ENCODE results near the gene MAP2K4.

Gene MAP2K4

DNA sequence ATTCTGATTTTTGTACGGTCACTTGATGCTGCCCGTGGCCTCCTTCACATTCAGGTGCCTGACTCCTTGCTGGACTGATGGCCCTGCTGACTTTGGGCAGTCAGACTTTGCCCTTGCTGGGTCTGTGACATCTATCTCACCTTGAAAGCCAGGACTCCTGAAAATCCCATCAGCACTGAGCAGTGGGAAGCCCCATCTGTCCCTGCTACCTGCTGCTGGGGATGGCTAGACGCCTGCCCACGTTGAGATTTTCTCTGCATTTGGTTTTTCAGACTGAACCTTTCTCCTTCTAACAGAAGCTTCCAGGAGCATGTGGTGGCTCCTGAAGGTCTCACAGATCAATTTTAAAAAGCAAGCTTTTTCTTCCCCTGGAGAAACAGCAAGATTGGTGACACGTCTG, 13.2 kb upstream of the MAP2K4 start:
- Mint-ChIP-seq H3K4me3 (no peak overlapping the region), H3K4me1 (peaks cover 2% of the 10 kb centered on the region), H3K36me3 (no peaks in the 10 kb centered on the region), H3K27me3 (peaks cover 16% of the 10 kb centered on the region), H3K27ac (no peak overlapping the region), H3K9me3 (no peaks in the 10 kb centered on the region)
- no peak for DNase-seq
- CTCF ChIA-PET: interaction anchor here (1.0 kb wide), 1 partner anchor 24 kb away, joined by 3 read pairs; no protein-coding TSS in a partner anchor

DNA sequence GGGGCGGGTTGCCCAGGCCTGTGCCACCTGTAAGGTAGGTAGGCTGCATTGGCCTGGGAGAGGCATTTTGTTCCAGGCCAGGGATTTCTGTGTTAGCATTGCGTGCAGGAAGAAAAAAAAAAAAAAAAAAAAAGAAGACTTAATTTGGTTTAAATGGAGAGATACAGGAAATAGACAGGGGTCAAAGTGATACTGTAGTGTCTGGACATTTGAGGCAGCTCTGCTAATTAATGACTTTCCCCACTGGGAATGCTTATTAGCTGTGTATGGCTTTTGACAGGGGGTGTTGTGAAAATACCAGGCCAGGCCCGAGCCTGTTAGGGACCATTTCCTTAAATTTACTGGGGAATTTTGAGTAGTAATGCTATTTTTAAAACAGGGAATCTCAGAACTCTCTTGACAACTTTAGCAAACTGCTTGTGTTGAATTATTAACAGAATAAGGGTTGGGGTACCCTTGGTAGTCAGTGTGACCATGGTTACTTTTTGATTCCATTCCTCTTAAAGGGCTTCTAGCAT, 1.0 kb downstream of the MAP2K4 start:
- peaks cover 5% of the 10 kb centered on the region for H3K27me3 Mint-ChIP-seq
- H3K27ac Mint-ChIP-seq: peak overlapping the region; percentile 80
- no peaks in the 10 kb centered on the region for H3K9me3 Mint-ChIP-seq
- peaks cover 42% of the 10 kb centered on the region for H3K4me1 Mint-ChIP-seq
- no peak for DNase-seq
- peak overlapping the region; percentile 77 for H3K4me3 Mint-ChIP-seq
- CTCF ChIA-PET: interaction anchor here (1.3 kb wide), 1 partner anchor 24 kb away, joined by 3 read pairs; the partner anchor contains the start of gene ZNF18
- H3K36me3 Mint-ChIP-seq: peaks cover 11% of the 10 kb centered on the region

DNA sequence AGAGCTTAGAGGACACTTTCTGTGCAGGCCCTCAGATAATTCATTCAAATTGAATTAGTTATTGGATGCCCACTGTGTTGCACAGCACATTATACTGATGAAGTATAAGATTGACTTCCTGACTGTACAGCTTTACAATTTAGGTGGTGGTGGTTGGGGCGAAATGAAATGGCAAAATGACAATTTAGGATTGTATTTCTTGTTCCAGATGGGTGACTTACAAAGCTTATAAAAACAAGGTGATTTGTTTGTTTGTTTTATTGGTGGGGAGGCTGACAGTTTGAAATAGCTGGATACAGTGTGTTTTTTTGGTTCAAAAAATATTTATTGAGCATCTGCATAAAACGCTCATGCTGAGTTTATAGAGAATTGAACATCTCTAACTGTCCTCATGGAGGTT, 1.6 kb downstream of the MAP2K4 start:
- H3K9me3 Mint-ChIP-seq: no peaks in the 10 kb centered on the region
- DNase-seq: no peak
- peaks cover 14% of the 10 kb centered on the region for H3K36me3 Mint-ChIP-seq
- peaks cover 42% of the 10 kb centered on the region for H3K4me1 Mint-ChIP-seq
- H3K27me3 Mint-ChIP-seq: peaks cover 5% of the 10 kb centered on the region
- H3K27ac Mint-ChIP-seq: no peak overlapping the region
- H3K4me3 Mint-ChIP-seq: peak overlapping the region; percentile 77
- CTCF ChIA-PET: interaction anchor here (1.3 kb wide), 1 partner anchor 25 kb away, joined by 3 read pairs; the partner anchor contains the start of gene ZNF18

DNA sequence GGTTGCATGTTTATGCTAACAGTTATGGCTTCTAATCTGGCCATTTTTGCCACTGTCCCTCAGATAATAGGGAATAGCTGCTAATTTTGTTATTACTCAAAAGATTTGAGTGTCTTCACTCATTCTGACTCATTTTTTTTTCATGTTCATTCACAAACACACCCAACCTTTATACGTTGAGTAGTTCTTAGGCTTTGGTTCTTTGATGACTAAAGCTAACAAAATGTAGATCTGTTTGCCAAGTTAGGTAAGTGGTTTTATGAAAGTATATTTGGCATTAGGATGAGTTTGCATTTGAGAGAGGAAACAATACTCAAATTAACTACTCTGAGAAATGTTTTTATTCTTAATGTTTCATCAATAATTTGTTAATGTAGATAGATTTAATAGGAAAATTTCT, 3.6 kb downstream of the MAP2K4 start:
- DNase-seq: no peak
- CTCF ChIA-PET: no interaction called here
- no peak overlapping the region for H3K27ac Mint-ChIP-seq
- no peak overlapping the region for H3K4me3 Mint-ChIP-seq
- H3K9me3 Mint-ChIP-seq: no peaks in the 10 kb centered on the region
- peaks cover 42% of the 10 kb centered on the region for H3K4me1 Mint-ChIP-seq
- H3K36me3 Mint-ChIP-seq: peaks cover 15% of the 10 kb centered on the region
- peaks cover 5% of the 10 kb centered on the region for H3K27me3 Mint-ChIP-seq

DNA sequence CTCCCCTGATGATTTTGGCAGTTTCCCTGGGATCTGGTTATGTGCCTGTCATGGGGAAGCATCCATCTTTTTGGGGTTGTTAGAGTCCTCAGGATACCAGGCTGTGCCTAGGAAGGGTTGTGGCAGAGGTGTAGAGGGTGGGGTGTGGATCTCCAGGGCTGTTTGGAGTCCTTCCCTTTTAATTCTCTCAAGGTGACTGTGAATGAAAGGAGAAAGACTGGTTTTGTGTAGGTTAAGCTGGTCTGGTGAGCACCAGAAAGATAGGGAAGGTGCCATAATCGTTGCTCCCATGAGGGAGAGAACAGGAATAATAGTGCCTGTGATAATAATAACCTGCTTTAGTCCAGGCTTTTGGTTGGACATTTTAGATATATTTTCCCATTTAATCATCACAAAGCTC, 7.0 kb downstream of the MAP2K4 start:
- Mint-ChIP-seq H3K4me1 (peaks cover 28% of the 10 kb centered on the region), H3K36me3 (peaks cover 19% of the 10 kb centered on the region), H3K9me3 (no peaks in the 10 kb centered on the region), H3K27me3 (no peaks in the 10 kb centered on the region), H3K4me3 (no peak overlapping the region), H3K27ac (no peak overlapping the region)
- DNase-seq: no peak
- CTCF ChIA-PET: interaction anchor here (1.0 kb wide), 1 partner anchor 16 kb away, joined by 3 read pairs; no protein-coding TSS in a partner anchor

DNA sequence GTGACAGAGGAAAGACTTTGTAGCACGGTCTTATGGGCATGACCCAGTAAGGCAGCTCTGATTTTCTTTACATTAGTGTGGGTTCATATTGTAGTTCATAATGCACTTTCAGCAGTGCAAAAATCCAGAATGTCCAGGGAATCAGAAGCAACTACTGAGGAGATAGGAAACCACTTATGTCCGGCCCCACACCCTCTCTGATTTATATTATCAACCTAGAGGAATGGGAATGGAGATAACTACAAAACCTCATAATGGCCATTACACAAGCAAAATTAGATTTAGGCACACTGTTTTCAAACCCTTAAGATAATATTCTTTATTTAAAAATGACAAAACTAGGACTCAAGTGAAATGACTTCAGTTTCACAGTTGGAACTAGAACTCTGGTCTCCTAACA, 7.9 kb downstream of the MAP2K4 start:
- Mint-ChIP-seq H3K9me3 (no peaks in the 10 kb centered on the region), H3K27me3 (no peaks in the 10 kb centered on the region), H3K4me3 (no peak overlapping the region), H3K27ac (no peak overlapping the region), H3K4me1 (peaks cover 19% of the 10 kb centered on the region), H3K36me3 (peaks cover 19% of the 10 kb centered on the region)
- no peak for DNase-seq
- CTCF ChIA-PET: no interaction called here

DNA sequence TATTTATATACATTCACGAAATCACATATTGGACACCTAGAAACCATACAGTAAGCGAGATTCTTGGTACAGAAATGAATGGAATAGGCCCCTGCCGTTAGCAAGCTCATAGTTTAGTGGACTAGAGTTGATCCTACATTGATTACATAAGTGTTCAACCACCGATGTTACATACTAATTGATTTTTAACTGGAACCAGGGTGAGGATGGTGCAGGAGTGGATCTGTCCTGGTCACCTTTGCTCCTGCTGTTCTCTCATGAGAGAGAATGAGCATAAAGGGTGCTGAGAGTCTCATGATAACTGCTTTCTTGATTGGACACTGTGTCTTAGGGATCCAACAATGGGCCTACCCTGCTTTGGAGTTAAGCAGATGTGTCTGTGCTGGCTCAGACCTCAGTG, 13.9 kb downstream of the MAP2K4 start:
- Mint-ChIP-seq H3K4me3 (no peak overlapping the region), H3K36me3 (peaks cover 16% of the 10 kb centered on the region), H3K27me3 (no peaks in the 10 kb centered on the region), H3K27ac (no peak overlapping the region), H3K4me1 (peaks cover 3% of the 10 kb centered on the region), H3K9me3 (no peaks in the 10 kb centered on the region)
- DNase-seq: no peak
- CTCF ChIA-PET: no interaction called here

DNA sequence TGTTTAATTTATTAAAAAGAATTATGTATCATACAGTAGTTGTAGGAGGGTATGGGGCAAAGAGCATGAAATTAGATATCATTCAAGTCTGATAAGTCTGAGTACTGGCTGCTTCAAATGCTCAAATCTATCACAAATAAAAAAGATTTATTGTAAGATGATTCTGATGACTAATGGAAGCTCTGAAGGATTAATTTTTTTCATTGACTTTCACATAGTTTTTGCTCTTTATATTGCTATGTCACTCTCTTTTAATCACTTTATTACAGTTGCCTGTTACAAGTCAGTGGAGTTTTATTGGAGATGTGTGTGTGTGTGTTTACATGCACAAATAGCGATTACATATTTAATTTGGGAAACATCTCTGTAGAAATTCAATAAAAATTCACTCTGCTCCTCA, 15.0 kb downstream of the MAP2K4 start:
- Mint-ChIP-seq H3K36me3 (peaks cover 15% of the 10 kb centered on the region), H3K27me3 (no peaks in the 10 kb centered on the region), H3K9me3 (no peaks in the 10 kb centered on the region), H3K4me3 (no peak overlapping the region), H3K27ac (no peak overlapping the region), H3K4me1 (peaks cover 3% of the 10 kb centered on the region)
- no peak for DNase-seq
- CTCF ChIA-PET: no interaction called here

DNA sequence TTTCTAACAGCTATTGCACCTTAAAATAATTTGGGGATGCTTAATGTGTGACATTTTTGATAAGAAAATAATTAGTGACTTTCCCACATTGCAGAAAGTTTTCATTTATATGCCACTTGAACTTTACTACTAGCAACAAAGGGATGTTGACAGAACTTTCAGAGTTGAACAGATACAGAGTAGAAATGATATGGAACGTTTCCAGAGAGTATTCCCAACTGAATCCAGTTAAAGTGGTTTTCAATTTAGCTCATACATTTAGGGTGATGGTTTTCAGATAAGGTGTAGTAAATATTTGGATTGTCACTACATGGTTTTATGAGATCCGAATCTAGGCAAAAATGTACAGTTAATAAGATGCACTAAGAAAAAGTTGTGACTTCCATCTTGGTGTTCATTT, 17.3 kb downstream of the MAP2K4 start:
- CTCF ChIA-PET: no interaction called here
- no peaks in the 10 kb centered on the region for H3K27me3 Mint-ChIP-seq
- H3K4me3 Mint-ChIP-seq: no peak overlapping the region
- no peak overlapping the region for H3K27ac Mint-ChIP-seq
- H3K9me3 Mint-ChIP-seq: no peaks in the 10 kb centered on the region
- H3K4me1 Mint-ChIP-seq: peaks cover 7% of the 10 kb centered on the region
- DNase-seq: no peak
- H3K36me3 Mint-ChIP-seq: peaks cover 20% of the 10 kb centered on the region

DNA sequence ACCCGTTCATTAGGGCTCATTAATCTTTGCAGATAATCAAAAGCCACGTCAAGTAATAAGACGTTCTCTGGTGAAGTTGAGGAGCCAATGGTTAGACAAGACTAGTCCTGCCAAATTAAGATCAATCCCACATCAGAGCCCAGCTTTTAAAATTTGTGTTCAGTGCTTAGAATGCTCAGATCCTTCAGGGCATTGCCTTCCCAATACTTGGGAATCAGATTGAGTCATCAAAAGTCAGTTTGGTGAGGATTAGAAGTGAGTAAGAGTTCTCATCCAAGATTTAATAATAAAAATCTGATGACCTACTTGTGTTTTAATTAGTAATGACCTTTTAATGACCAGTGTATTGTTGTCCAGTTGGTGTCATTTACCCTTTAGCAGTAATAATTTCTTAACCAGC, 19.8 kb downstream of the MAP2K4 start:
- CTCF ChIA-PET: no interaction called here
- no peaks in the 10 kb centered on the region for H3K27me3 Mint-ChIP-seq
- H3K27ac Mint-ChIP-seq: no peak overlapping the region
- no peaks in the 10 kb centered on the region for H3K9me3 Mint-ChIP-seq
- DNase-seq: no peak
- peaks cover 7% of the 10 kb centered on the region for H3K4me1 Mint-ChIP-seq
- H3K4me3 Mint-ChIP-seq: no peak overlapping the region
- H3K36me3 Mint-ChIP-seq: peaks cover 13% of the 10 kb centered on the region

DNA sequence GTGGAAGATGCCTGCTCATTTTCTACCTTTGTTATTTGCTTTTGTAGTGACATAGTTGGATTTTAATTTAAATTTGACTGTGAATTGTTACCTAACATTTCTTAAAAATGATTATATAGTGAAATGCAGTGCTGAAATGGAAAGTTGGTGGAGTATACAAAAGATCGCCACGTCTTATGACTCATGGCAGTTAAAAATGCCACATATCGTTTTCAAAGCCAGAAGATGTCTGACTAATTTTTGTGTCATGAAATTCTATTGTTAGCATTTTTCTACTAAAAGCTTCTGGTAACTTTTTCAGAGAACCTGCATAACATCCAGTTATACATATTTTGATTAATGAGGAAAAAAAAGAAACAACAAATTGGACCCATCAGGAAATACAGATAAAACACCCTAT, 20.6 kb downstream of the MAP2K4 start:
- peaks cover 7% of the 10 kb centered on the region for H3K4me1 Mint-ChIP-seq
- DNase-seq: no peak
- H3K27me3 Mint-ChIP-seq: no peaks in the 10 kb centered on the region
- no peaks in the 10 kb centered on the region for H3K9me3 Mint-ChIP-seq
- CTCF ChIA-PET: no interaction called here
- H3K27ac Mint-ChIP-seq: no peak overlapping the region
- H3K36me3 Mint-ChIP-seq: peaks cover 13% of the 10 kb centered on the region
- H3K4me3 Mint-ChIP-seq: no peak overlapping the region

DNA sequence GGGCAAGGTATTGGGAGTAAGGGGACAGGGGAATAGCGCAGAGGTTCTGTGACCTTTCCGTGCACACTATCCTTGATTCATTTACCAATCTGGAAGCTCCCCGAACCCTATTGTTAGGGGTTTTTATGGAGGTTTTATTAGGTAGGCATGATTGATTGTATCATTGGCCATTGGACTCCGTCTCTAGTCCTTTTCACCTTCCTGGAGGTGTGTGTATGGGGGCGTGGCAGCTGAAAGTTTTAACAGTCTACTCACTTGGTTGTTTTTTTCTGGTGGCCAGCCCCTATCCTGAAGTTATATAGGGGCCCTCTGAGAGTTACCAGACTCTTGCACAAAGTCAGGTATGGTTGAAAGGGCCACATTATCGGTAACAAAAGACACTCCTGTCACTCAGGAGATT, 23.0 kb downstream of the MAP2K4 start:
- H3K4me1 Mint-ChIP-seq: peaks cover 7% of the 10 kb centered on the region

DNA sequence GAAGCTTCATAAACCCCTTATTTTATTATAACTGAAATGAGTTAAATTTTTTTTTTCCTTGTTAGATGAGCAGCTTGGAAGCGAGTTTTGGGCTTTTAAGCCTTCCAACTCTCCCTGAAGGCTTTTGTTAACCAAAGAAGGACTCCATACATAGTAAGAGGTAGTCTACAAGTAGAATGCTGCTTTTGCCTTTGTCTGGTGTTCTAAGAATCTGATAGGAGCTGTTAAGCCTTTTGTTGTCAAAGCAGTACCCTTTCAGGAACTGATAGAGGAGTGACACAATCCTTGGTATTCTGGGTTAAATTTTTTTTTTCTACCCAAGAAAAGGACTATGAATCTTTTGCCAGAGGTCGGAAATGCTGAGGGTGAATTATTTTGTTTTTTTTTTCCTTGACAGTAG, 26.1 kb downstream of the MAP2K4 start:
- H3K9me3 Mint-ChIP-seq: no peaks in the 10 kb centered on the region
- no peak for DNase-seq
- H3K27me3 Mint-ChIP-seq: no peaks in the 10 kb centered on the region
- H3K27ac Mint-ChIP-seq: no peak overlapping the region
- H3K36me3 Mint-ChIP-seq: peaks cover 6% of the 10 kb centered on the region
- no peak overlapping the region for H3K4me3 Mint-ChIP-seq
- CTCF ChIA-PET: no interaction called here
- H3K4me1 Mint-ChIP-seq: peaks cover 13% of the 10 kb centered on the region

More for the DNA sequence above, 23.0 kb downstream of the MAP2K4 start:
- Mint-ChIP-seq H3K36me3 (peaks cover 8% of the 10 kb centered on the region), H3K9me3 (no peaks in the 10 kb centered on the region), H3K27ac (no peak overlapping the region), H3K4me3 (no peak overlapping the region), H3K27me3 (no peaks in the 10 kb centered on the region)
- CTCF ChIA-PET: interaction anchor here (0.8 kb wide), 1 partner anchor 16 kb away, joined by 3 read pairs; no protein-coding TSS in a partner anchor
- no peak for DNase-seq

DNA sequence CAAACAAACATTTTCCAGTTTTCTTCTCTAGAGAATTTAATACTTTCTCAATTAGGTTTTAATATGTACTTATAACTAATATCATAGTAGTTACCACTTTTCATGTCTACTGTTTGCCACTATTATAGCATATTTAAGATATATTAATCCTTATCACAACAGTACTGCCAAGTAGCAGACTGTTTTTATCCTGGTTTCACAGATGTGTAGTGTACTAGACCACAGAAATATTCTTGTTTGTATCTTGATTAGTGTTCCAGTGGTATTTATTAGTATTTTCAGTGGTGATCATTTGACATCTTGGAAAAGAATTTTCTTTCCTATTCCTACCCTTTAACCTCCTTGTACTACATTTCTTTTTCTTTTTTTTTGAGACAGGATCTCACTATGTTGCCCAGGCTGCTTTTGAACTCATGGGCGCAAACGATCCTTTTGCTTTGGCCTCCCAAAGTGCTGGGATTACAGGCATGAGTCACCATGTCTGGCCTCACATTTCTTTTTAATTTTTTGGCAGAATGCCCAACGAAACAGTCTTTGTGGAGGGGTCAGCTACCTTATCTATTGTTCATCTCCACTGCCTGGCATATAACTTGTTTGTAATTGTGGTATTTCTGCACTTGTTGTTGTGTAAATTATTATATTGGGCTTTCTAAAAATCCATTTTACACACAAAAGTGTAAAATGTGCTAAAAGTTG, 27.2 kb downstream of the MAP2K4 start:
- Mint-ChIP-seq H3K9me3 (no peaks in the 10 kb centered on the region), H3K27ac (no peak overlapping the region), H3K36me3 (peaks cover 5% of the 10 kb centered on the region), H3K4me1 (peaks cover 19% of the 10 kb centered on the region), H3K4me3 (no peak overlapping the region), H3K27me3 (no peaks in the 10 kb centered on the region)
- DNase-seq: no peak
- CTCF ChIA-PET: no interaction called here

DNA sequence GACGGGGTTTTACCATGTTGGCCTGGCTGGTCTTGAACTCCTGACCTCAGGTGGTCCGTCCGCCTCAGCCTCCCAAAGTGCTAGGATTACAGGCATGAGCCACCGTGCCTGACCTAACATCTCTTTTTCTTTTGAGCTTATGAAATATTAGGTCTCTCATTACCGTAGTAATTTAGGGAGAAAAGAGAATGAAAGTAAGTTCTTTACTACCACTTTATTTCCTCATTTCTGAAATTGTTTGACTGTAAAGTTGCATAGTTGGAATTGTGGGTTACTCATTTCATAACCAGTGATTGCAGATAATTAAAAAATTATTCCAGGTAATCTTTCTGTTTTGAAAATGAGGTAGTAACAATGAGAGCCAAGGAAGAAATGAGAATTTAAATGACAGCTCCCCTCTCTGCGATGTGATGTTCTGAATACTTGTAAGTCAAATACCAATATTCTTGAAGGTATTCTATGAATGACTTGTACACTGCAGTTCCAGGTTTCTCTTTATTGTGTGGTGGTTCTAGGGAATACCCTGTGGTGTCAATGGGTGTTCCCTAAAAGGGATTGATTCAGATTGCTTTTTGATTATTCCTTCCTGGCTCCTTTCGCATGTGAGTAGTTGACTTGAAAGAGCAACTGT, 28.3 kb downstream of the MAP2K4 start:
- H3K36me3 Mint-ChIP-seq: peaks cover 5% of the 10 kb centered on the region
- CTCF ChIA-PET: no interaction called here
- DNase-seq: no peak
- H3K27ac Mint-ChIP-seq: no peak overlapping the region
- H3K9me3 Mint-ChIP-seq: no peaks in the 10 kb centered on the region
- H3K27me3 Mint-ChIP-seq: no peaks in the 10 kb centered on the region
- peaks cover 28% of the 10 kb centered on the region for H3K4me1 Mint-ChIP-seq
- H3K4me3 Mint-ChIP-seq: no peak overlapping the region

Data from activated naive CD4-positive, alpha-beta T cell treated with anti-CD3 and anti-CD28 coated beads, Interleukin-2, amount 10 ng/mL, durations not matched to agents 7 days and 5 days (primary cell).